Thymus (tissue), 11 donors: ENCODE measurements around the gene ALG3. TPM values are rescaled to one million over a fixed set of nuclear protein-coding genes. Genes with fewer than 3 reads are reported as not detected.

Experiments
- DNase-seq, 9 donors: peaks; one replicate each; pipeline ENCODE4 v3.0.0-alpha.2; 2013; ENCODE audit warnings: low spot score in 9 of 9, low read depth in 6 of 9, missing footprints in 1 of 9
- H3K27ac ChIP-seq, 2 donors: one replicate each; pipeline ENCODE4 v1.5.1; 2013; ENCODE audit warnings: control low read depth in 1 of 2, low read depth in 1 of 2, low read length in 1 of 2, mild to moderate bottlenecking in 1 of 2, moderate library complexity in 1 of 2
- H3K27me3 ChIP-seq, 2 donors: one replicate each; pipeline ENCODE4 v1.5.1; 2013; ENCODE audit warnings: low read length in 1 of 2; ENCODE audit not compliant: control insufficient read depth in 2 of 2, insufficient read depth in 1 of 2
- H3K36me3 ChIP-seq, 2 donors: one replicate each; pipeline ENCODE4 v1.5.1; 2013; ENCODE audit warnings: low read length in 1 of 2, mild to moderate bottlenecking in 1 of 2, moderate library complexity in 1 of 2; ENCODE audit not compliant: control insufficient read depth in 2 of 2, insufficient read depth in 2 of 2
- H3K4me1 ChIP-seq, 2 donors: one replicate each; pipeline ENCODE4 v1.5.1; 2013; ENCODE audit warnings: low read length in 2 of 2; ENCODE audit not compliant: control insufficient read depth in 2 of 2, insufficient read depth in 2 of 2
- H3K4me3 ChIP-seq, 2 donors: one replicate each; pipeline ENCODE4 v1.5.1; 2013; ENCODE audit warnings: low read length in 2 of 2, control low read depth in 1 of 2, mild to moderate bottlenecking in 1 of 2
- H3K9me3 ChIP-seq, 2 donors: one replicate each; pipeline ENCODE4 v1.5.1; 2013; ENCODE audit warnings: low read length in 1 of 2, mild to moderate bottlenecking in 1 of 2; ENCODE audit not compliant: control insufficient read depth in 2 of 2, insufficient read depth in 1 of 2
- WGBS: extraction: QIAGEN DNeasy Blood & Tissue Kit; methylation state at CpG from one replicate; pipeline ENCODE4 v1.1.7; 2013; 5-methylcytosine and 5-hydroxymethylcytosine counted together
- polyA plus RNA-seq: library from polyadenylated mRNA; stranded (reverse); fragments of 200-250 nt; gene quantifications from one replicate; pipeline ENCODE4 v1.2.3, GENCODE V29; 2013
- total RNA-seq: library from RNA; stranded (reverse); fragments of 120-200 nt; gene quantifications from one replicate; pipeline ENCODE4 v1.2.4, GENCODE V29; 2013
- donor health status: healthy.

The ALG3 gene
- total and polyA plus RNA-seq, 2 donors = 12.6 to 16.6 TPM

DNA sequence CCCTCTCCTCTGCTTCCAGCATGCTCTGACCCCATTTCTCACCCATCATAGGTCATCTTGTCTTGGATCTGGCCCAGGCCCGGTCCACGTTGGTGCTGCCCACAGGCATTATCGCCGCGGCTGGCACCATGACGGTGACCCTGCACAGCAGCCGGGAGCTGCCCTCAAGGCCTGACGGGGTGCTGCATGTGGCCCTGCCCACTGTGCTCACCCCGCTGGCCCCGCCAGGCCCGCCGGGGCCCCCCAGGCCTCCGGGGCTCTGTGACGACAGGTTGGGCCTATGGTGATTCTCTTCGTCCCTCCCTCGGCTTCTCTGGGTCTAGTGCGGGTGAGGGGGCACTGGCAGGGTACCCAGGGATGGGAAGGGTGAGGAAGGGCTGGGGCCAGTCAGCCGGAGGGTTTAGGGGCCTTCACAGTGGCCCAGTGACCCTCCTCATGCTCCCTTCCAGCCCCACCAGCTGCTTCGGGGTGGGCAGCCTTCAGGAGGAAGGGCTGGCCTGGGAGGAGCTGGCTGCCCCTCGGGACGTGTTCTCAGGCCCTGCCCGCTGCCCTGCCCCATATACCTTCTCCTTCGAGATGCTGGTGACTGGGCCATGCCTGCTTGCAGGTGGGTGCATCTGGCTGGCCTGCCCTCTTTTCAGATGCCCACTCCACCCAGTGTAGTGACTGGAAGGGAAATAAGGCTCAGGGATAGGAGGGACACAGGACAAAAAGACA lies 15.5 kb downstream of the ALG3 start:
- Histone ChIP-seq H3K4me1 (peaks cover 4 to 7% of the 10 kb centered on the region in 2 donors), H3K27me3 (peaks cover 48 to 73% of the 10 kb centered on the region in 2 donors), H3K9me3 (peaks cover 0 to 4% of the 10 kb centered on the region in 2 donors), H3K36me3 (no peaks in the 10 kb centered on the region), H3K27ac (no peak overlapping the region), H3K4me3 (no peak overlapping the region)
- WGBS = 94% methylated on average over 23 of the region's 23 CpGs
- no peak for DNase-seq

DNA sequence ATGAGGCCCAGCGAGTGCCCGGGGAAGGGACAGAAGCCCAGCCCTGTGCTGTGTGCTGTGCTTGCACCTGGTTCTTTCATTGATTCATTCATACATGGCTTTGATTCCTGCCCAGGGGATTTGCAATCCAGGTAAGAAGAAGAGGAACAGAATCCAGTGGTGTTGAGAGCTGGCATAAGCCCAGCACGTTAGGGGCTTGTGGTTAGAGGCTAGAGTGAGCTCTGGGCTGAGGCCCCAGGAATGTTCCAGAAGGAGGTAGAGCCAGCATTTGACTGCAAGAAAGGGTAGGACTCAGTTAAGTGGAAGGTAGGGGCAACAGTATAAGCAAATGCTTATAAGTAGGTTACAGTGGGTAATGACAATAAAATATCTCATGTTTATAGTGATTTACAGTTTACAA lies 17.1 kb downstream of the ALG3 start:
- 57% methylated on average over 3 of the region's 3 CpGs for WGBS
- Histone ChIP-seq H3K4me3 (no peak overlapping the region), H3K27me3 (peaks cover 60 to 88% of the 10 kb centered on the region in 2 donors), H3K27ac (no peak overlapping the region), H3K9me3 (peaks cover 0 to 4% of the 10 kb centered on the region in 2 donors), H3K36me3 (no peaks in the 10 kb centered on the region), H3K4me1 (peaks cover 4 to 7% of the 10 kb centered on the region in 2 donors)
- DNase-seq = no peak

DNA sequence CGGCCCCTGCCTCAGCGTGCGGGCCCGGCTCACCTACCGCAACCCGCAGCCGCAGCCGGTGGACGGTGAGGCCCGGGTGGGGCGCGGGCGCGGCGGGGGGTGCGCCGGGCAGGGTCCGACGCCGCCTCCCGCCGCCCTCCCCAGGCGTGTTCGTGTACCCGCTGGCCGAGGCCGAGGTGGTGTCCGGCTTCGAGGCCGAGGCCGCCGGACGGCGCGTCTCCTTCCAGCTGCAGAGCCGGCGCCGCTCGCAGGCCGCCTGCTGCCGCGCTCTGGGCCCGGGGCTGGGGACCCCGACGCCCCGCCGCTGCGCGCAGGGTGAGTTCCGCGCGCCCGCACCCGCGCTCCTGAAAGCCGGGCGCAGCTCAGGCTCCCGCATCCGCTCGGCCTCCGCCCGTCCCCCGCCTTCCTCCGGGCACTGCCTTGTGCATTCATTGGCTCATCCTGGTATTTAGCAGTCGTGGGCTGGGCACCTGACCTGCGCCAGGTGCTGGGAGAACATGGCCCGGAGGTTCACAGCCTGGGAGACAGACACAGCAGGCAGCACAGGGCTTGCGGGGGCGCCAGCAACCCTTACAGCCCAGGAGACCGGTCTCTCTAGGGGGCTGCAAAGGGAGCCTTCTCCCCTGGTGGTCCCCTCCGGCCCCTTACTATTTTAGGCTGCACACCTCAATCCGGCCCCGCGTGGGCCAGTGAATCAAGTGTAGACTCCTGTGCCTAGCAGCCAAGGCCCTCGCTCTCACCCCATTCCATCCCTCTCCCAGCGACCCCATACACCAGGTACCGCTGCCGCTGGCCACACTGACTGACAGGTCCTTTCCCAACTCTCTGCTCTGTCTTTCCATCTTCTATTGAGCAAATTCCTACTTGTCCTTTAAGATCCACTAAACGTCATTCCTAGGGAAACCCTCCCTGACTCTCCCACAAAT lies 17.9 kb downstream of the ALG3 start:
- 8% methylated on average over 79 of the region's 79 CpGs for WGBS

DNA sequence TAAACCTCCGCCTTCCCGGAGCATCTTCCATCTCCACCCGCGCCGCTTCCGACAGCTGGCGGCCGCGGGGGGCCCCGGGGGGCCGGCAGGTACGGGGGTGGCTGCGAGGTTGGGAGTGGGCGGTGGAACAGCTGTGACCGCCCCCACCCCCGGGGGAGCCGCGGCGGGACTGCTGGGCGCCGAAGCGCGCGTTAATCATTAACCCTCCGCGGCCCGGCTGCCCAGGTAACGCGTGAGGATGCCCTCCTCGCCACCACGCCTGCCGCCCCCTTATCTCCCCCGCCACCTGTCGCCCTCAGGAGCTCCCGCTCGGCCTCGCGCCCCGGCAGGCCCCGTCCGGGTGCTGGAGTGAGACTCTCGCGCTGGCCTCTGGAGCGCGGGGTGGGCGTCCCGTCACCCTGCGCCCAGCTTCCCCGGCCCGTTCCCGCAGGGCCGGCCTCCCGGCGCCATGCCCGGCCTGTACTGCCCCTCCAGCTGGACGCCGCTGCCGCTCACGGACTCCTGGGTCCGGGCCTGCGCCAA lies 18.6 kb downstream of the ALG3 start:
- peaks cover 61 to 90% of the 10 kb centered on the region in 2 donors for H3K27me3 ChIP-seq

More for the DNA sequence above, 17.9 kb downstream of the ALG3 start:
- peak overlapping the region in 1 of 2 donors; percentile 44 for H3K4me3 ChIP-seq
- H3K36me3 ChIP-seq = no peaks in the 10 kb centered on the region
- peaks cover 0 to 4% of the 10 kb centered on the region in 2 donors for H3K9me3 ChIP-seq
- H3K27ac ChIP-seq = no peak overlapping the region
- no peak for DNase-seq
- H3K27me3 ChIP-seq = peaks cover 61 to 88% of the 10 kb centered on the region in 2 donors
- H3K4me1 ChIP-seq = peaks cover 4 to 7% of the 10 kb centered on the region in 2 donors

DNA sequence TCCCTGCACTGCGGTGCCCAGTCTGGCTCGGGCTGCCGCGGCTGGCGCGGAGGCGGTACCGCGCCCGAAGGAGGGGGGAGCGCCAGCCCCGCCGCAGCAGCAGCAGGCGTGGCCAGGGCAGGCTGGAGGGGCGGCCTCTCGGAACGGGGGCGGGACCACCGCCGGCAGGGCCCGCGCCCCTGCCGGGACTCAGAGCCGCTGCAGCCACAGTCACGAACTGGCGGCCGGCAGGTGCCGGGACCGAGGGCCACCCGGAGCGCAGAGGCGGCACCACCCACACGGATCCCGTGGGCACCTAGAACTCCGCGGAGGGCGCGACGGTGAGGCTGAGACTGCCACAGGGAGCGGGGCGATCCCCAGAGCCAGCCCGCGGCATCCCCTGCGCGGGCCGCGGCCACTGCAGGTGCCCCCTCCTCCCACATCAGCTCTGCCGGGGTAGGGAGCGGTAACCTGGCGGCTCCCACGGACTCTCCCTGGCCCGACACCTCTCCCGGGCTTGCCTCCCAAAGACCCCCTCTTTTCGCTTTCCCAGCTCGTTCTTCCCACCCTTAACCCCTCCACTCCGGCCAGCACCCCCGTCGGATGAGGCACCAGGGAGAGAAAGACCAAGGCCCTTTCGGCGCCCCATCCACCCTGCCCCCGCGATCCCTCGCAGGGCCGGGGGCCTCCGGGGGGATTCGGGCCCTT lies 19.2 kb downstream of the ALG3 start, which contains the start of gene VWA5B2:
Gene VWA5B2, plus strand, starts transcription at position 192 of the 687 bp plus-strand sequence. CDS start 944 bp downstream, outside the sequence.
- peaks cover 61 to 87% of the 10 kb centered on the region in 2 donors for H3K27me3 ChIP-seq
- peaks cover 4 to 7% of the 10 kb centered on the region in 2 donors for H3K4me1 ChIP-seq

More for the DNA sequence above, 18.6 kb downstream of the ALG3 start:
- peaks cover 0 to 4% of the 10 kb centered on the region in 2 donors for H3K9me3 ChIP-seq
- 1% methylated on average over 61 of the region's 61 CpGs for WGBS
- peaks cover 4 to 7% of the 10 kb centered on the region in 2 donors for H3K4me1 ChIP-seq
- H3K27ac ChIP-seq = no peak overlapping the region
- peak overlapping the region; percentile 16 to 44 for H3K4me3 ChIP-seq
- no peak for DNase-seq
- no peaks in the 10 kb centered on the region for H3K36me3 ChIP-seq

GRCh38 chr3:184228376-184229137 lies 20.2 kb downstream of the ALG3 start:
- Histone ChIP-seq H3K27ac (no peak overlapping the region), H3K4me3 (no peak overlapping the region), H3K4me1 (peaks cover 4 to 7% of the 10 kb centered on the region in 2 donors), H3K9me3 (peaks cover 0 to 4% of the 10 kb centered on the region in 2 donors), H3K36me3 (no peaks in the 10 kb centered on the region), H3K27me3 (peaks cover 61 to 82% of the 10 kb centered on the region in 2 donors)
- no peak for DNase-seq
- WGBS = 44% methylated on average over 12 of the region's 12 CpGs

More for the DNA sequence above, 19.2 kb downstream of the ALG3 start, which contains the start of gene VWA5B2:
- Histone ChIP-seq H3K27ac (no peak within 1 kb of the TSS), H3K9me3 (peaks cover 0 to 4% of the 10 kb centered on the region in 2 donors), H3K36me3 (no peaks in the 10 kb centered on the region), H3K4me3 (peak within 1 kb of the TSS; percentile 16 to 44)
- peak in 6 of 9 donors; percentile 26 to 67 (median 44) for DNase-seq
- 1% methylated on average over 66 of the region's 66 CpGs for WGBS

- H3K27me3 ChIP-seq = peaks cover 52 to 73% of the 10 kb centered on the region in 2 donors
- WGBS = 52% methylated on average over 2 of the region's 2 CpGs
- DNase-seq = peak in 4 of 9 donors; percentile 15 to 49 (median 34)
Measured at GRCh38 chr3:184227481-184227935, 21.3 kb downstream of the ALG3 start.

DNA sequence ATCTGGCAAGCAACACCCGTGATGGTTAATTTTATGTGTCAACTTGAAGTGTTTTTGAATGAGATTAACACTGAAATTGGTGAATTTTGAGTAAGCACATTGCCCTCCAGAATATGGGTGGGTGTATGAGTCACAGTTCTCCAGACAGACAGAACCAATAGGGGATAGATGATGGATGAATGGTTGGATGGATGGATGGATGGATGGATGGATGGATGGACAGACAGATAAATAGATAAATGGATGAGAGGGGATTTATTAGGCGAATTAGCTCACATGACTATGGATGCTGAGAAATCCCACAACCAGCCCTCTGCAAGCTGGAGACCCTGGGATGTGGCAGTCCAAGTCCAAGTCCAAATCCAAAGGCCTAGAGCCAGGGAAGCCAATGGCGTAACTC lies 24.8 kb downstream of the ALG3 start:
- Histone ChIP-seq H3K9me3 (no peaks in the 10 kb centered on the region), H3K36me3 (no peaks in the 10 kb centered on the region), H3K4me1 (no peaks in the 10 kb centered on the region), H3K4me3 (no peak overlapping the region), H3K27ac (no peak overlapping the region), H3K27me3 (peaks cover 19 to 40% of the 10 kb centered on the region in 2 donors)
- 90% methylated on average over 3 of the region's 3 CpGs for WGBS
- DNase-seq = no peak

More at GRCh38 chr3:184227481-184227935, 21.3 kb downstream of the ALG3 start:
- Histone ChIP-seq H3K4me1 (peaks cover 4 to 7% of the 10 kb centered on the region in 2 donors), H3K9me3 (peaks cover 0 to 4% of the 10 kb centered on the region in 2 donors), H3K36me3 (no peaks in the 10 kb centered on the region), H3K4me3 (no peak overlapping the region), H3K27ac (no peak overlapping the region)
